Heart right ventricle (tissue), 16 donors: ENCODE measurements around the gene PDCL3. TPM values are rescaled to one million over a fixed set of nuclear protein-coding genes. Genes with fewer than 3 reads are reported as not detected.

ENCODE experiments used
- ATAC-seq, 8 donors: fragments of 200-7000 bp; cut with Tn5 transposase; one replicate each; pipeline ENCODE4 v1.9.1; 2020; ENCODE audit warnings: mild to moderate bottlenecking in 8 of 8, moderate library complexity in 8 of 8, moderate number of reproducible peaks in 1 of 8
- DNase-seq, 2 donors: peaks; one replicate each; pipeline ENCODE4 v3.0.0-alpha.2; 2020
- H3K27ac ChIP-seq, 10 donors: fragments of 200-600 bp; sonication (generic) in 2 of 10; one replicate each; pipeline versions ENCODE4 v1.5.0 to v1.8.0; 2020 to 2022; ENCODE audit warnings: mild to moderate bottlenecking in 3 of 10
- H3K27me3 ChIP-seq, 7 donors: fragments of 200-600 bp; one replicate each; pipeline ENCODE4 v1.8.0; 2021 to 2022; ENCODE audit warnings: mild to moderate bottlenecking in 2 of 7
- H3K36me3 ChIP-seq, 9 donors: fragments of 200-600 bp; sonication (generic) in 1 of 9; one replicate each; pipeline versions ENCODE4 v1.5.0 to v1.8.0; 2020 to 2022; ENCODE audit warnings: mild to moderate bottlenecking in 2 of 9
- H3K4me1 ChIP-seq, 9 donors: fragments of 200-600 bp; sonication (generic) in 1 of 9; one replicate each; pipeline versions ENCODE4 v1.5.0 to v1.8.0; 2020 to 2022; ENCODE audit warnings: mild to moderate bottlenecking in 4 of 9
- H3K4me3 ChIP-seq, 10 donors: fragments of 200-600 bp; sonication (generic) in 2 of 10; one replicate each; pipeline versions ENCODE4 v1.5.0 to v1.8.0; 2020 to 2022; ENCODE audit warnings: mild to moderate bottlenecking in 7 of 10, moderate library complexity in 2 of 10
- H3K9me3 ChIP-seq, 11 donors: fragments of 200-600 bp in 10 of 11; sonication (generic) in 2 of 11; one replicate each; pipeline versions ENCODE4 v1.5.0 to v1.8.0; 2013 to 2022; ENCODE audit warnings: mild to moderate bottlenecking in 2 of 11, control low read depth in 1 of 11, moderate library complexity in 1 of 11
- WGBS, 2 donors: extraction: QIAGEN DNeasy Blood & Tissue Kit; methylation state at CpG; one replicate each; pipeline ENCODE4 v1.1.7; 2013; ENCODE audit warnings: inconsistent platforms in 1 of 2; 5-methylcytosine and 5-hydroxymethylcytosine counted together
- intact Hi-C, 10 donors: fragments of 100-400 bp; cut with DNase I; formaldehyde crosslinking; loops; one replicate each; pipeline versions ENCODE4 v1.11.1 to v1.14.2; 2022
- polyA plus RNA-seq, 2 donors: library from polyadenylated mRNA; stranded (reverse); fragments of 200-250 nt; gene quantifications; one replicate each; pipeline ENCODE4 v1.2.3, GENCODE V29; 2013
- total RNA-seq, 10 donors: library from RNA; stranded (reverse); fragmentation: NEBNext Ultra II Directional in 3 of 10; extraction: Animal tissue kit (Norgen Biotek cat#: 25700) in 3 of 10; gene quantifications; one replicate each; pipeline versions ENCODE4 v1.2.1 to v1.2.4, GENCODE V29; 2021 to 2023
- TF ChIP-seq, protein P1 (sequence below), 9 donors: fragments of 200-600 bp; sonication (generic) in 2 of 9; IDR thresholded peaks; one replicate each; pipeline versions ENCODE4 v1.5.0 to v1.8.0; 2021 to 2022; ENCODE audit warnings: antibody characterized with exemption in 9 of 9, mild to moderate bottlenecking in 5 of 9, moderate library complexity in 1 of 9
- donor health status: Arrhythmogenic right ventricular cardiomyopathy.
- donor health status: ischemic (EF 13 %, LVEDD 7.1; RV severe dilation, severe dysfunction).
- donor health status: healthy with polysubstance abuse.
- donor health status: DM: no; HTN: yes; CAD: no.
- donor health status: DM: no; HTN: no; CAD: no.
- donor health status: ischemic (EF 25% LVEDD 6.9; RV normal size, moderate dysfunction).
- donor health status: ischemic (EF 25% LVEDD 5.7; RV mildly dilated, moderate dysfunction).
- donor health status: healthy.
- donor health status: DM: yes; HTN: yes; CAD: no.
- donor health status: Ischemic cardiomyopathy.
- donor health status: ischemic (EF 35%, LVEDD 5.7; RV mildly dilated, moderate dysfunction).
- donor health status: nonischemic (EF 11% LVEDD 7.7; RV severe dilation, severe dysfunction).
- donor health status: DM: yes; HTN: yes; CAD: no.
- donor health status: PGD.
- donor health status: ischemic (EF 29% LVEDD 5.4; RV normal size, mild dysfunction).
- donor health status: nonischemic (EF 23%, LVEDD 6.1; RV moderate dilation, normal function).

Gene PDCL3
- total and polyA plus RNA-seq, 12 donors = 17.0 to 30.0 (median 23.4) TPM

GRCh38 chr2:100577777-100578176 lies 15.0 kb downstream of the PDCL3 start:
- WGBS, 2 donors = 91 to 92% methylated on average over 3 of the region's 3 CpGs
- no peak overlapping the region for H3K4me3 ChIP-seq
- no peak overlapping the region for H3K27ac ChIP-seq
- peaks cover 0 to 56% (median 18%) of the 10 kb centered on the region in 9 donors for H3K36me3 ChIP-seq
- ATAC-seq (no peak), DNase-seq (no peak)
- TF ChIP-seq, protein P1, sequence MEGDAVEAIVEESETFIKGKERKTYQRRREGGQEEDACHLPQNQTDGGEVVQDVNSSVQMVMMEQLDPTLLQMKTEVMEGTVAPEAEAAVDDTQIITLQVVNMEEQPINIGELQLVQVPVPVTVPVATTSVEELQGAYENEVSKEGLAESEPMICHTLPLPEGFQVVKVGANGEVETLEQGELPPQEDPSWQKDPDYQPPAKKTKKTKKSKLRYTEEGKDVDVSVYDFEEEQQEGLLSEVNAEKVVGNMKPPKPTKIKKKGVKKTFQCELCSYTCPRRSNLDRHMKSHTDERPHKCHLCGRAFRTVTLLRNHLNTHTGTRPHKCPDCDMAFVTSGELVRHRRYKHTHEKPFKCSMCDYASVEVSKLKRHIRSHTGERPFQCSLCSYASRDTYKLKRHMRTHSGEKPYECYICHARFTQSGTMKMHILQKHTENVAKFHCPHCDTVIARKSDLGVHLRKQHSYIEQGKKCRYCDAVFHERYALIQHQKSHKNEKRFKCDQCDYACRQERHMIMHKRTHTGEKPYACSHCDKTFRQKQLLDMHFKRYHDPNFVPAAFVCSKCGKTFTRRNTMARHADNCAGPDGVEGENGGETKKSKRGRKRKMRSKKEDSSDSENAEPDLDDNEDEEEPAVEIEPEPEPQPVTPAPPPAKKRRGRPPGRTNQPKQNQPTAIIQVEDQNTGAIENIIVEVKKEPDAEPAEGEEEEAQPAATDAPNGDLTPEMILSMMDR (IDR thresholded peaks at IDR 0.05) = no peak
- H3K9me3 ChIP-seq = no peaks in the 10 kb centered on the region
- peaks cover 0 to 16% (median 0%) of the 10 kb centered on the region in 9 donors for H3K4me1 ChIP-seq
- H3K27me3 ChIP-seq = no peaks in the 10 kb centered on the region
- intact Hi-C loops = no loop called here

DNA sequence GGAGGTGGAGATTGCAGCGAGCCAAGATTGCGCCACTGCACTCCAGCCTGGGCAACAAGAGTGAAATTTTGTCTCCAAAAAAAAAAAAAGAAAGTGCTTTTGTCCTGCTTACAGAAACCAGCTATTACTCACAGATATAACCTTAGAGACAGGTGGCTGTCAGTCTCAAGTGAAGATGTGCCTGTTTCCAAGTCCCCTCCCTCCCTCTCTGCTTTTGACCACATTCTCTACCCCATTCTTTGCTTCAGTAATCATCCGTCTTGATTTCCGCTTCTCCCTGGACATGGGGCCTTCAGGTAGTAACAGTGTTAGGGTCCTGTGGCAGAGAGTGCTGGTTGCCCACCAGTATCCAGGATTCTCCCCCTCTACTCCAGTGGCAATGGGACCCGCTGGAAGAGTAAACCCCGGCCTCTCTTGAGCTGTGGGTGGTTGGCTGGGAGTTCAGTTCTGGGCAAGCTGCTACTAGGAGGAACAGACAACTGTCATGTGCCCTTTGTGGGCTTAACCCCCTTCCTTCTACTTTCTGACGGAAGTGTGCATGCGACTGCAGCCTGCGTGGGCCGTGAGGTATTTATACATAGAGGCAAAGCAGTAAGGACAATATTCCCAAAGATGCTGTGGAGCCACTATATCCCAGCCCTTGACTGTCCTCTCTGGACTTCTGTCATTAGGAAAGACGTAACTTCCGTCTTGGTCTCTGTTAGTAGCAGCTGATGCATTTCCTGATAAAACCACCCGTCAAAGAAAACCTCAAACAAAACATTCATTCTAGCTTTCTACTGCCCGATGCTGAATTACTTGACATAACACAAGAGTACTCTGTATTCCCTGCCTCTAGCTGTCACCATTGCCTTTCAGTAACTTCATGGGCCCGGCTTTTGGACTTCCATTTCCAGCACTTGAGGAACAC lies 17.8 kb downstream of the PDCL3 start:
- H3K27ac ChIP-seq = peak overlapping the region in 4 of 10 donors; percentile 6 to 85 (median 20)
- intact Hi-C loops = no loop called here
- H3K27me3 ChIP-seq = no peaks in the 10 kb centered on the region
- ATAC-seq = peak; percentile 25 to 78 (median 58)
- peak overlapping the region in 1 of 10 donors; percentile 5 for H3K4me3 ChIP-seq
- peaks cover 0 to 27% (median 3%) of the 10 kb centered on the region in 9 donors for H3K36me3 ChIP-seq
- WGBS, 2 donors = 77 to 78% methylated on average over 15 of the region's 15 CpGs
- H3K9me3 ChIP-seq = no peaks in the 10 kb centered on the region
- no peak for DNase-seq
- TF ChIP-seq, protein P1 (IDR thresholded peaks at IDR 0.05) = no peak
- peaks cover 0 to 16% (median 0%) of the 10 kb centered on the region in 9 donors for H3K4me1 ChIP-seq

- intact Hi-C loops = no loop called here
- DNase-seq (no peak), ATAC-seq (peak in 1 of 8 donors; percentile 30)
- 81 to 86% methylated on average over 1 of the region's 1 CpG for WGBS, 2 donors
- H3K4me3 ChIP-seq = peak overlapping the region in 1 of 10 donors; percentile 5
- no peaks in the 10 kb centered on the region for H3K9me3 ChIP-seq
- TF ChIP-seq, protein P1 (IDR thresholded peaks at IDR 0.05) = no peak
- no peaks in the 10 kb centered on the region for H3K27me3 ChIP-seq
- peaks cover 0 to 16% (median 0%) of the 10 kb centered on the region in 9 donors for H3K4me1 ChIP-seq
- H3K27ac ChIP-seq = peak overlapping the region in 4 of 10 donors; percentile 6 to 85 (median 17)
- H3K36me3 ChIP-seq = peaks cover 0 to 21% (median 0%) of the 10 kb centered on the region in 9 donors
Observed at GRCh38 chr2:100581277-100581612, 18.5 kb downstream of the PDCL3 start.

DNA sequence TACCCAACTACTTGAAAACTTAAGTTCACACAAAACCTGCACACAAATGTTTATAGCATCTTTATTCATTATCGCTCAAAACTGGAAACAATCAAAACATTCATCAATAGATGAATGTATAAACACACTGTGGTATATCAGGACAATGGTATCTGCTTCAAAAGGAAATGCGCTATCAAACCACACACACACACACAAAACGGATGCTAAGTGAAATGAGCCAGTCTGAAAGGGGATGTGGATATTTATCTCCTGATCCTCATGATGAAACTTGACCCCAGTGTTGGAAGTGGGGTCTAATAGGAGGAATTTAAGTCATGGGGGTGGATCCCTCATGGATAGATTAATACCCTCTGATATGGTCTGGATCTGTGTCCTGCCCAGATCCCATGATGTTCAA lies 22.0 kb downstream of the PDCL3 start:
- no peaks in the 10 kb centered on the region for H3K9me3 ChIP-seq
- no peak overlapping the region for H3K4me3 ChIP-seq
- H3K4me1 ChIP-seq = peaks cover 0 to 35% (median 0%) of the 10 kb centered on the region in 9 donors
- TF ChIP-seq, protein P1 (IDR thresholded peaks at IDR 0.05) = no peak
- no peaks in the 10 kb centered on the region for H3K27me3 ChIP-seq
- no peaks in the 10 kb centered on the region for H3K36me3 ChIP-seq
- no peak for ATAC-seq
- intact Hi-C loops = no loop called here
- 74 to 75% methylated on average over 3 of the region's 3 CpGs for WGBS, 2 donors
- H3K27ac ChIP-seq = peak overlapping the region in 1 of 10 donors; percentile 3
- DNase-seq = no peak
